HG03066 (cell line): Measurements from ENCODE around the gene MTIF2.
"Not testable (repeated sequence)": the region's sequence is repeated elsewhere in the genome, so short reads cannot be mapped to it uniquely, and the experiment has no call there.

Experiments used
- ATAC-seq: cut with Tn5 transposase; IDR thresholded peaks from one replicate; pipeline ENCODE4 v1.9.1; 2021; ENCODE audit warnings: low read depth; ENCODE audit not compliant: unreplicated experiment

The MTIF2 gene, protein sequence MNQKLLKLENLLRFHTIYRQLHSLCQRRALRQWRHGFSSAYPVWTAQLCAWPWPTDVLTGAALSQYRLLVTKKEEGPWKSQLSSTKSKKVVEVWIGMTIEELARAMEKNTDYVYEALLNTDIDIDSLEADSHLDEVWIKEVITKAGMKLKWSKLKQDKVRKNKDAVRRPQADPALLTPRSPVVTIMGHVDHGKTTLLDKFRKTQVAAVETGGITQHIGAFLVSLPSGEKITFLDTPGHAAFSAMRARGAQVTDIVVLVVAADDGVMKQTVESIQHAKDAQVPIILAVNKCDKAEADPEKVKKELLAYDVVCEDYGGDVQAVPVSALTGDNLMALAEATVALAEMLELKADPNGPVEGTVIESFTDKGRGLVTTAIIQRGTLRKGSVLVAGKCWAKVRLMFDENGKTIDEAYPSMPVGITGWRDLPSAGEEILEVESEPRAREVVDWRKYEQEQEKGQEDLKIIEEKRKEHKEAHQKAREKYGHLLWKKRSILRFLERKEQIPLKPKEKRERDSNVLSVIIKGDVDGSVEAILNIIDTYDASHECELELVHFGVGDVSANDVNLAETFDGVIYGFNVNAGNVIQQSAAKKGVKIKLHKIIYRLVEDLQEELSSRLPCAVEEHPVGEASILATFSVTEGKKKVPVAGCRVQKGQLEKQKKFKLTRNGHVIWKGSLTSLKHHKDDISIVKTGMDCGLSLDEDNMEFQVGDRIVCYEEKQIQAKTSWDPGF

DNA sequence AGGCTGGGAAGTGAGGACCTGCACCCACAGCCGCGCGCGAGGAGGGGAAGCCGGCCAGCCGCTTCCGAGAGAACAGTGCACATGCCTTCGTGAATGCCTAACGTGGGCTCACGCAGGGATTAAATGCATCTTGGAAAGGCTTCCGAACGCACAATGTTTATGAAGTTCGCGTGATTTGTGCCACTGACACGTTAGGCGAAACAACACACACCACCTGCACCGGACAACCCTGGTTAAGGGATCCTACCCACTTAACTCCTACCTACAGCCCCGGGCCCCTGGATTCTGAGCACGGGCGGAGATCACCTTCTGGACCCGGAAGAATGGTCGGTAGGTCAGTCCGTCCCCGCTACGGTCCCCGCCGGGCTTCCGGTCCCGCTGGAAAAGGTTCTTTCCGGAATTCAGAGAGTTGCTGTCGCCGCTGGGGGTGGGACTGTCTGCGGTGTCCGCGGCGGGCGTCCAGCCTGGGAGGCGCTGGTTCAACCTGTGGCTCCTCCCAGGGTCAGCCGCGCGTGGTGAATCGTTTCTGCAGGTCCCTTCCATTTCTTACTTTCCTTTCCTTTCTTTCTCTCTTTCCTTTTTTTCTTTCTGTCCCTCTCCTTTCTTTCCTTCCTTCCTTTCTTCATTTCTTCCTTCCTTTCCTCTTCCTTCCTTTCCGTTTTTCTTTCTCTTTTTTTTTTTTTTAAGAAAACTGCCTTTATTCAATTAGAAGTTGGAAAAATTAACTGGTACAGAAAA is at the start of gene MTIF2:
Gene MTIF2, minus strand, starts transcription at position 325 of the 738 bp plus-strand sequence. CDS start 5,373 bp downstream, outside the sequence.
- ATAC-seq, result peak; percentile 94

DNA sequence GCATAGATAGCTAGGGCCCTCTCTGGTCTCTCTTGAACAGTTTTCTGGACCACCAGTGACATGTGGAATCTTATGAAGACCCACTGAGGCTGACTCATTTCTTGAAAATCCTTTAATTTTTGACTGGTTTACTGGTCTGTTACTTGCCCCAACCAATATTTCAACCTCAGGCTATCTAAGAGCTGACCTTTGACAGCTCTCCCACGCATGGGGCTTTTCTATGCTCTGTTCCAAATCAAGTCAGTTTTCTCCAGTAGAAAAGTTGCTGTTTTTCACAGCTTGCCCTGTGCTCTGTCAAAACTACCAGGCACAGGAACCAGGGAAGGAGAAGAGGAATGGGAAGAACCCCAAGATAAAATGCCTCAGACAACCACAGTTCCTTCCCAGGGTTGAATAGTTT is 46.0 kb upstream of the MTIF2 start:
- ATAC-seq, result no peak

DNA sequence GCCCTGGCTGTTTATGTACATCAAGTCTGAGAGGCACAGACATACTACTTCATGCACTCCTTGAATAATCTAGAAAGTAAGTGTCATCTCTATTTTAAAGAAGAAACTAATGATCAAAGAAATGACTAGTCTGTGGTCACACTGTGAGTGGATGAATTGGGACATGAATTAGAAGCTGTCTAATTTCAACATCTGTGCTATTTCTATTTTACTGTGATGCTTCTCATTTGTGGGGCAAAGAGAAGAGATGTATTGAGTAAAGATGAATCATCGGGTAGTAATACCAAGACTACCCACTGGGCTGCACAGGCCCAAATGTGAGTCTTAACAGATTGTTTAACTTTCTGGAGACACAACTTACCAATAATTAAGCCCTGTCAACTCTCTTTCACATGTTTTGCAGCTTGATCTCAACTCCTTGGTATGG is 42.4 kb upstream of the MTIF2 start:
- ATAC-seq, result peak; percentile 91

DNA sequence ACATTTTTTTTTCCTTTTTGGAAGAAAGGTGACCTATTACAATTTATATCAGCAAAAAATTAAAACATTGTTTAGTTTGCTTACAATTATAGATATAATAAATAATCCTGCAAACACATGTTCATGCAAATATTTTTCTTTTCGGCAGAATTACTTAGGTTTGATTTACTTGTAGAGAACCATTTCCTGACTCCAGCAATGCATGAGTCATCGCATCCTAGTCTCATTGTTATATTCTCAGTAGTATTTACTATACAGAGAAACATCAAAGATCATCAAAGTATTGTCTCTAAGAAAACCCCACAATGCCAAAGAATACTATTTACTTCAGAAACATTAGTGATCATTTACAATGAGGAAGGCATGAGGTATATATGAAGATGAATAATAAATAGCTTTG is 40.4 kb upstream of the MTIF2 start:
- ATAC-seq, result no peak

DNA sequence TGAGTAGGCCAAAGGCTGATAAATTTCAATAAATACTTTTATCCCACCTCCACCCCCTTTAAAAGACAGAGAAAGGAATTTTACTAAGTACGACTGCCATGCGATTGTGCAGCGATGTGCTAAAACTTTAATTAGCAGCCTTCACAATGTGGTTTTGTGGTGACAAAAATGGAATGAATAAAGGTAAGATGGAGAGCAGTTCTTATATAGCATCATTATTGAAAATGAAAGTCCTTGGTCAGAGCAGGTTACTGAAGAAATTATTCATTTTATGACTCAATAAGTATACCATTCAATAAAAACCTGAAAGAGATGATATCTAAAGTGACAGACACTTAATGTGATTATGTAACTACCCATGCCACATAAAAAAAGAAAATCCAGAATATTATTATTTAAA is 33.2 kb upstream of the MTIF2 start:
- ATAC-seq, result no peak

DNA sequence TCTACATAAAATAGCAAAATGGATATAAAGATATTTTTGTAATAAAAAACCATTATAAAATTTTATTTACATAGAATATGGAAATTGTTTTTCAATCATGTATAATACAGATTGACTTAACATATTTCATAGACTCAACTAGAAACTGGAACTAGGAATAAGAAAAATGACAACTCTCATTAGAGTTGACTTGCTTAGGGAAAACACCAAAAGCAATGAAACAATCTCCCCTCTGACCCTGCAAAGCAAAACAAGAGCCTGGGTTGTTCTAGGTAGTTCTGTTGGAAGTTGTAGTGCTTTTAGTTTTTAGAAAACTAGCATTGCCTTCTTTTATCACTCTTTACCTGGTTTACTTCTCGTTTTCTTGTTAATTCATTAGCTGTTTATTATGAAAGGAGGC is 32.2 kb upstream of the MTIF2 start:
- no peak for ATAC-seq

DNA sequence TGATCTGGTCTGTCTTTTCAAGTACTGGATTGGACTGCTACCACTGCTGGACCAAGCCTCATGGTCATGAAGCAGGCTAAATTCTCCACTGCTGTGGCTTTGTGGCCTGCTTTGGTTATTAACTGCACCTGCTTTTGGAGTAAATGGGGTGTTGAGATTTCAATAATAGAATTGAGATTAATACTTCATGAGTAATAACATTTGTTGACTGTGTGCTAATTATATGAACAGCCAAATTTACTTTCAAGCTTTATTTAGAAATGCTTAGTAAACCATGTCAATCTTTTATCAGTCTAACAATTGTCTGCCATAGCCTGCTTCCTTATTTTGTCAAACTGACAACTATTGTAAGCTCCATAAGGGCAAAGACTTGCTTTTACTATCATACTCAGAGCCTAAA is 27.4 kb upstream of the MTIF2 start:
- ATAC-seq, result no peak

DNA sequence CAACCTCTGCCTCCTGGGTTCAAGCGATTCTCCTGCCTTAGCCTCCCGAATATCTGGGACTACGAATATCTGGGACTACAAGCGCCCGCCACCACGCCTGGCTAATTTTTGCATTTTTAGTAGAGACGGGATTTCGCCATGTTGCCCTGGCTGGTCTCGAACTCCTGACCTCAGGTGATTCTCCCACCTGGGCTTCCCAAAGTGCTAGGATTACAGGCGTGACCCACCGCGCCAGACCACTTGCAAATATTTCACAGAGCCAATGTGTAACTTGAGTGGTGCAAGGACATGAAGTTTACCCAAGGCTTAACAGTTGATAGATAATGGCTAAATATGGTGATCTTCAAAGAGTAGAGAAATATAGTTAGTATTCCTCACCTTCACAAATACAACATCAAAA is 14.1 kb upstream of the MTIF2 start:
- no peak for ATAC-seq

DNA sequence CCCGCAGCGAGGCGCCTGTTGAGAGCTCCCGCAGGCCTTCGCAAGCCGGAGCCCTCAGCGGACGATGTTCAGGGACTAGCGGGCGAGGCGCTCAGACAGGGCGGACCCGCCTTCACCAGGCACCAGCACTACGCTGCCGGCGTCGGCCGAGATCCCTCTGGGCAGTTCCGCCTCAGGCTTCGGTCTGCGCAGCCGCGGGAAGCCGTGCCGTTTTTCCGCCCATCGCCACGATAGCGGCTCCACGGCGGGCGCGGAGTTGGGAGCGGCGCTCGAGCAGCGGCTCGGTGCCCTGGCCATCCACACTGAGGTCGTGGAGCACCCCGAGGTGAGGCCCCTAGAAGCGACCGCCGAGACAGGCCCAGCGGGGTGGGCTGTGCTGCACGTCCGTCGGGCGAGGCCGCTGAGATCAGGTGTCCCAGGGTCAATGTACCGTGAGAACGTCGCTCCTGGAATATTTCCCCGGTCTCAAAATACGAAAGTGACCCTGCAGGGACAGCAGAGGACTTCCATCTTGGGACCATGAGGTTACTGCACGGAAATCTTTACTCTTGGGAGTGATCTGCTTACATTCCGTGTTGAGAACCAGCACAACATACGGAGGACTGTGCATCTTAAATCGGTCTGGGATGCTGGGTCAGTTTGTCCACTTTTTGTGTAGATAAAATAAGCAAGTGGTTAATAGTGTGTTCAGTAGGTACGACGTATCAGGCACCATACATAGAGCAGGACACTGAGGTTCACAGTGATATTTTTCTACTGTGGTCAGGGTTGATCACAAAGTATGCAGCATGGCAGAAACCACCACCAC is 13.3 kb upstream of the MTIF2 start:
- peak; percentile 91 for ATAC-seq

DNA sequence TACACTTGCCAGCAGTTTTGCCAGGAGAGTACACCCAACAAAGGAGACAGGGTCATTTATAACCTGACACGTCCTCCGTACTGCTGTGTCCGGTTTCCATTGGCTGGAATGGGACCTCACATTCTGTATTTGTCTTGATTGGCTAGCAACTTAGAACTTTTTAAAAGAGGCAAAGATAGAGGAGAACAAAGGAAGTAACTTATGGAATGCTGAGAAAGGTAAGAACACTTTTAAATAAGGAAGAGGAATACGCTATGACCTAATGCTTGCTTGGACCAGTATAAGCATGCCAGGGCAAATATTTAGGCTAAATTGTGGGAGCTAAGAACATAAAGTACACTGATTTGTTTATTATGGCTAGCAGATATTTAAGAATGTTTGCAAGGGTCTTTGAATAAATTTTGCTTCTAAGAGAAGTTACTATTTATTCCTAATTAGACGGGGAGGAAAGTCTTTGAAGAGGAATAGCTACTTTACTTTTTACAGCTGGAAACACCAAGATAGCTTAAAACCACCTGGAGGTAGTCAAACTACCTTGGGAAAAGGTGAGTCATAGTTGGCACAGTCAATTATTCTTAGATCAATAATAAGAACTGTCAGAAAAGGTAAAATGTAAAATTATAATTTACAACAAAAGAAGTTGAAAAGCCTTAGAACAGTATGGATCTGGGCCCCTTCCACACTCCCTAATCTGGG is 12.0 kb upstream of the MTIF2 start:
- ATAC-seq, result not testable (repeated sequence)

DNA sequence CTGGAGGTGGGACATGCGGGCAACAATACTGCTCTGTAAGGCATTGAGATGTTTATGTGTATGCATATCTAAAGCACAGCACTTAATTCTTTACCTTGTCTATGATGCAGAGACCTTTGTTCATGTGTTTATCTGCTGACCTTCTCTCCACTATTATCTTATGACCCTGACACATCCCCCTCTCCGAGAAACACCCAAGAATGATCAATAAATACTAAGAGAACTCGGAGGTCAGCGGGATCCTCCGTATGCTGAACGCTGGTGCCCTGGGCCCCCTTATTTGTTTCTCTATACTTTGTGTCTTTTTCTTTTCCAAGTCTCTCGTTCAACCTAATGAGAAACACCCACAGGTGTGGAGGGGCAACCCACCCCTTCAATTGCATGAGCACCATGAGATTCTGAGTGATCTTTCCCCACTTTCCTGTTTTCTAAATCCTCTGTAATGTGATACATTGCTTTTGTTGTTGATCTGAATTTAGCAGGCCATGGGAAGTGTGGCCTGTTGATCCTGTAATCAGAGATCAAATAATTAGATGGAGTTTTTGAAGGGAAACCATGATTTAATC is 10.9 kb upstream of the MTIF2 start:
- not testable (repeated sequence) for ATAC-seq

DNA sequence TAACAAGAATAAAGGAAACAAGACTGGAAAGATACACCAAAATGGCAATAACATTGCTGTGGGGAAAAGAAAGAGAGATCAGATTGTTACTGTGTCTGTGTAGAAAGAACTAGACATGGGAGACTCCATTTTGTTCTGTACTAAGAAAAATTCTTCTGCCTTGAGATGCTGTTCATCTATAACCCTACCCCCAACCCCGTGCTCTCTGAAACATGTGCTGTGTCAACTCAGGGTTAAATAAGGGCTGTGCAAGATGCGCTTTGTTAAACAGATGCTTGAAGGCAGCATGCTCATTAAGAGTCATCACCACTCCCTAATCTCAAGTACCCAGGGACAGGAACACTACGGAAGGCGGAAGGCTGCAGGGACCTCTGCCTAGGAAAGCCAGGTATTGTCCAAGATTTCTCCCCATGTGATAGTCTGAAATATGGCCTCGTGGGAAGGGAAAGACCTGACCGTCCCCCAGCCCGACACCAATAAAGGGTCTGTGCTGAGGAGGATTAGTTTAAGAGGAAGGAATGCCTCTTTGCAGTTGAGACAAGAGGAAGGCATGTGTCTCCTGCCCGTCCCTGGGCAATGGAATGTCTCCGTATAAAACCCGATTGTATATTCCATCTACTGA is 10.3 kb upstream of the MTIF2 start:
- ATAC-seq, result not testable (repeated sequence)

DNA sequence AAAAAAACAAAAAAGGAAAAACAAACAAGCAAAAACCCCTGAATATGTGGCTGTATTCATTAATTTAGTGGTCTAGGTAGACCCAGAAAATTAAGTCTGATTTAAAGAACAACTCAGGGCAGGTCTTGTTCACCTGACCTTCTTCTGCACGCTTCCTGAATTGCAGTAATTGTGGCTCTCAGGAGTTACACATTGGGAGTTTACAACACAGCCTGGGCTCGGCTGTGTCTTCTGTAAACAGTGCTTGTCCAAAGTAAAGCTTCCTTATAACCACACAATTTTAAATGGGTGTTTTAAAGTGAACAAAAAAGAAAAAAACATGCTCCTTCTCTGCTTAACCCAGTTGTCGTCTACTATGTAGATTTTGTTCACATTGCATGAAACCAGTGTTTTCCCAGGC is 8.3 kb upstream of the MTIF2 start:
- no peak for ATAC-seq

DNA sequence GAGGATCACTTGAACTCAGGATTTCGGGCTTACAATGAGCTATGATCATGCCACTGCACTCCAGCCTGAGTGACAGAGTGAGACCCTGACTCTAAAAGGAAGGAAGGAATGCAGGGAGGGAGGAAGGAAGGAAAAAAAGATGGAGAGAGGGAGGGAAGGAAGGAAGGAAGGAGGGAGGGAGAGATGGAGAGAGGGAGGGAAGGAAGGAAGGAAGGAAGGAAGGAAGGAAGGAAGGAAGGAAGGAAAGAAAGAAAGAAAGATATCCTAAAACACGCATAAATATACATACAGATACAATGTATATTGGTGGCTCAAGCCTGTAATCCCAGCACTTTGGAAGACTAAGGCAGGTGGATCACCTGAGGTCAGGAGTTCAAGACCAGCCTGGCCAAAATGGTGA is 5.3 kb upstream of the MTIF2 start:
- ATAC-seq, result not testable (repeated sequence)

DNA sequence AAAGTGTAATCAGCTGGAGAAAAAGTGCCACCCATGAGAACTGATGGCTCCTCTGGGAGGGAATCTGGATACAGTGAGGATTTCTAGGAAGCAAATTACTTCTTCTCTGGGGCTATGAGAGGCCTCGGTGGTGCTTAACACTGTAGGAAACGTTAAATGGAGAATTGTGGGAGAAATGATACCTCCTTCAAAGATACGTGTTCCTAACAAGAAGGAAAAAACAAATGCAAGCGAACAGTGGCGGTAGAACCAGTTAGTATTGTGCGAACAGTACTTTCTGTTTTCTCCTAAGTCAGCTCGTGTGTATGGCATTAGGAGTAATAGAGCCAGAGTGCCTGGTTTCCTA is 587 bp upstream of the MTIF2 start:
- ATAC-seq, result no peak

DNA sequence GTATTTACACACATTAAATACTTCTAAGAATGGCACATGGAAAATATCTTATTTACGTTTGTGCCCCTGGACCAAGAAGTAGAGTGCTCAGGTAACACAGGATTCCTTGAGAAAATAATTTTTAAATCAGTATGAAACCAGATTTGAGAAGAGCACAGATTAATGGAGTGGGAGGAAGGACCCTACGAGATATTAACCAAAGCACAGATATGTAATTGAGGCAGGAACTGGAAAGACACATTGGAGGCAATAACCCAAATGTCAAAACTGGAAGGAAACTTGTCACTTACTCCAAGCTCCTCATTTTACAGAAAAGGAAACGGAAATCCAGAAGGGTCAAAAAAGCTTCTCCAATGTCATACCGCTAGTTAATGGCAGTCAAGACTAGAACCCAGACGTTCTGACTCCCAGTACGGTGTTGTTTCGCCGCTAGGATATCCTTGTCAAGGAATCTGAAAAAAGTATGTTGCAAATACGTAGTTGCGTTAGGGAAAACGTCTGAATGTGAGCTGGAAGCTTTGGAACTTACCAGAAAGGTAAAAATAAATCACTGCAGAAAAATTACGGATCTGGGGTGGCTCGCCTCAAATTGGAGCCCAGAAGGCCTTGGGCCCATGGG is 634 bp downstream of the MTIF2 start:
- no peak for ATAC-seq

DNA sequence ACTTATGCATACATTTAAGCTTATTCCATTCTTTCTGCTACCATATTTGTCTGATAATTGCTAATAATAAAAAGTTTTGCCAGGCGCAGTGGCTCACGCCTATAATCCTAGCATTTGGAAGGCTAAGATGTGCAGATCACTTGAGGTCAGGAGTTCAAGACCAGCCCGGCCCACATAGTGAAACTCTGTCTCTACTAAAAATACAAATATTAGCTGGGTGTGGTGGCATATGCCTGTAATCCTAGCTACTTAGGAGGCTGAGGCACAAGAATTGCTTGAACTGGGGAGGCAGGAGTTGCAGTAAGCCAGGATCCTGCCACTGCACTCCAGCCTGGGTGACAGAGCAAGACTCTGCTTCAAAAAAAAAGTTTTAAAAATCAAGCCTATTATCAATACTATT is 9.4 kb downstream of the MTIF2 start:
- ATAC-seq, result not testable (repeated sequence)

DNA sequence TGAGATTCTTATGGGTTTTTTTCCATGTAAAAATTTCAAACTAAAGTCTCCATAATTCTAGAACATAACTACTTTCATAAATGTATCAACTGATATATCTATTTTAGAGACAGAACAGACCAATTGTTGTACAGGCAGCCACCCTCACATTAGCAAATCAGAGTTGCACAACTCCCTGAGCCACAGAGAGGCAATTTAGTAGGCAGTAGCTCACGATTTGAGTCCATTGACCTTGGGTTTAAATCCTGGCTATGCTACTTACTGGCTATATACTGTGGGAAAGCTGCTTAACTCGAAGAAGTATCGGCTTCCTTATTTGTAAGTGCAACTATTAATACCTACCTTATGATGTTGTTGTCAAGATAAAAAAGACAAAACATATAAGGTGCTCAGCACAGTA is 16.2 kb downstream of the MTIF2 start:
- ATAC-seq, result no peak

DNA sequence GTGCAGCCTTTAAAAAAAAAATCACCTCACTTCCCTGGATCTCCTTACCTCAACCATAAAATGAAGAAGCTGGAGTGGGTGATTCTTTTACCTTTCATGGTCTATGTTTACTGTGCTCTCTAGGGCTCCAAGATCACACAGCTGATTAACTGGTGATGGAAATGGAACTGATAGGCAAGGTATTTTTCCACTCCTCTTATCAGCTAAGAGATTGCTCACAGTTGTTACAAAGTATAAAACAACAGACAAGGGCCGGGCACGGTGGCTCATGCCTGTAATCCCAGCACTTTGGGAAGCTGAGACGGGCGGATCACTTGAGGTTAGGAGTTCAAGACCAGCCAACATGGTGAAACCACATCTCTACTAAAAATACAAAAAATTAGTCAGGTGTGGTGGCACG is 22.0 kb downstream of the MTIF2 start:
- no peak for ATAC-seq
